ENCODE results near the gene DDIT4. TPM values are rescaled to one million over a fixed set of nuclear protein-coding genes. Genes with fewer than 3 reads are reported as not detected.
A peak's percentile ranks its signal among the peaks of the same experiment; 100 is the strongest.

The DDIT4 gene
- total and polyA plus RNA-seq, 9 of the 15 experiments (the other 6 are each of a cell fraction or from before 2014, with no cell fraction given), result 8.2 to 675 (median 159) TPM

GRCh38 chr10:72309290-72310240 lies 35.8 kb downstream of the DDIT4 start (continued):
- TF ChIP-seq, protein P1, sequence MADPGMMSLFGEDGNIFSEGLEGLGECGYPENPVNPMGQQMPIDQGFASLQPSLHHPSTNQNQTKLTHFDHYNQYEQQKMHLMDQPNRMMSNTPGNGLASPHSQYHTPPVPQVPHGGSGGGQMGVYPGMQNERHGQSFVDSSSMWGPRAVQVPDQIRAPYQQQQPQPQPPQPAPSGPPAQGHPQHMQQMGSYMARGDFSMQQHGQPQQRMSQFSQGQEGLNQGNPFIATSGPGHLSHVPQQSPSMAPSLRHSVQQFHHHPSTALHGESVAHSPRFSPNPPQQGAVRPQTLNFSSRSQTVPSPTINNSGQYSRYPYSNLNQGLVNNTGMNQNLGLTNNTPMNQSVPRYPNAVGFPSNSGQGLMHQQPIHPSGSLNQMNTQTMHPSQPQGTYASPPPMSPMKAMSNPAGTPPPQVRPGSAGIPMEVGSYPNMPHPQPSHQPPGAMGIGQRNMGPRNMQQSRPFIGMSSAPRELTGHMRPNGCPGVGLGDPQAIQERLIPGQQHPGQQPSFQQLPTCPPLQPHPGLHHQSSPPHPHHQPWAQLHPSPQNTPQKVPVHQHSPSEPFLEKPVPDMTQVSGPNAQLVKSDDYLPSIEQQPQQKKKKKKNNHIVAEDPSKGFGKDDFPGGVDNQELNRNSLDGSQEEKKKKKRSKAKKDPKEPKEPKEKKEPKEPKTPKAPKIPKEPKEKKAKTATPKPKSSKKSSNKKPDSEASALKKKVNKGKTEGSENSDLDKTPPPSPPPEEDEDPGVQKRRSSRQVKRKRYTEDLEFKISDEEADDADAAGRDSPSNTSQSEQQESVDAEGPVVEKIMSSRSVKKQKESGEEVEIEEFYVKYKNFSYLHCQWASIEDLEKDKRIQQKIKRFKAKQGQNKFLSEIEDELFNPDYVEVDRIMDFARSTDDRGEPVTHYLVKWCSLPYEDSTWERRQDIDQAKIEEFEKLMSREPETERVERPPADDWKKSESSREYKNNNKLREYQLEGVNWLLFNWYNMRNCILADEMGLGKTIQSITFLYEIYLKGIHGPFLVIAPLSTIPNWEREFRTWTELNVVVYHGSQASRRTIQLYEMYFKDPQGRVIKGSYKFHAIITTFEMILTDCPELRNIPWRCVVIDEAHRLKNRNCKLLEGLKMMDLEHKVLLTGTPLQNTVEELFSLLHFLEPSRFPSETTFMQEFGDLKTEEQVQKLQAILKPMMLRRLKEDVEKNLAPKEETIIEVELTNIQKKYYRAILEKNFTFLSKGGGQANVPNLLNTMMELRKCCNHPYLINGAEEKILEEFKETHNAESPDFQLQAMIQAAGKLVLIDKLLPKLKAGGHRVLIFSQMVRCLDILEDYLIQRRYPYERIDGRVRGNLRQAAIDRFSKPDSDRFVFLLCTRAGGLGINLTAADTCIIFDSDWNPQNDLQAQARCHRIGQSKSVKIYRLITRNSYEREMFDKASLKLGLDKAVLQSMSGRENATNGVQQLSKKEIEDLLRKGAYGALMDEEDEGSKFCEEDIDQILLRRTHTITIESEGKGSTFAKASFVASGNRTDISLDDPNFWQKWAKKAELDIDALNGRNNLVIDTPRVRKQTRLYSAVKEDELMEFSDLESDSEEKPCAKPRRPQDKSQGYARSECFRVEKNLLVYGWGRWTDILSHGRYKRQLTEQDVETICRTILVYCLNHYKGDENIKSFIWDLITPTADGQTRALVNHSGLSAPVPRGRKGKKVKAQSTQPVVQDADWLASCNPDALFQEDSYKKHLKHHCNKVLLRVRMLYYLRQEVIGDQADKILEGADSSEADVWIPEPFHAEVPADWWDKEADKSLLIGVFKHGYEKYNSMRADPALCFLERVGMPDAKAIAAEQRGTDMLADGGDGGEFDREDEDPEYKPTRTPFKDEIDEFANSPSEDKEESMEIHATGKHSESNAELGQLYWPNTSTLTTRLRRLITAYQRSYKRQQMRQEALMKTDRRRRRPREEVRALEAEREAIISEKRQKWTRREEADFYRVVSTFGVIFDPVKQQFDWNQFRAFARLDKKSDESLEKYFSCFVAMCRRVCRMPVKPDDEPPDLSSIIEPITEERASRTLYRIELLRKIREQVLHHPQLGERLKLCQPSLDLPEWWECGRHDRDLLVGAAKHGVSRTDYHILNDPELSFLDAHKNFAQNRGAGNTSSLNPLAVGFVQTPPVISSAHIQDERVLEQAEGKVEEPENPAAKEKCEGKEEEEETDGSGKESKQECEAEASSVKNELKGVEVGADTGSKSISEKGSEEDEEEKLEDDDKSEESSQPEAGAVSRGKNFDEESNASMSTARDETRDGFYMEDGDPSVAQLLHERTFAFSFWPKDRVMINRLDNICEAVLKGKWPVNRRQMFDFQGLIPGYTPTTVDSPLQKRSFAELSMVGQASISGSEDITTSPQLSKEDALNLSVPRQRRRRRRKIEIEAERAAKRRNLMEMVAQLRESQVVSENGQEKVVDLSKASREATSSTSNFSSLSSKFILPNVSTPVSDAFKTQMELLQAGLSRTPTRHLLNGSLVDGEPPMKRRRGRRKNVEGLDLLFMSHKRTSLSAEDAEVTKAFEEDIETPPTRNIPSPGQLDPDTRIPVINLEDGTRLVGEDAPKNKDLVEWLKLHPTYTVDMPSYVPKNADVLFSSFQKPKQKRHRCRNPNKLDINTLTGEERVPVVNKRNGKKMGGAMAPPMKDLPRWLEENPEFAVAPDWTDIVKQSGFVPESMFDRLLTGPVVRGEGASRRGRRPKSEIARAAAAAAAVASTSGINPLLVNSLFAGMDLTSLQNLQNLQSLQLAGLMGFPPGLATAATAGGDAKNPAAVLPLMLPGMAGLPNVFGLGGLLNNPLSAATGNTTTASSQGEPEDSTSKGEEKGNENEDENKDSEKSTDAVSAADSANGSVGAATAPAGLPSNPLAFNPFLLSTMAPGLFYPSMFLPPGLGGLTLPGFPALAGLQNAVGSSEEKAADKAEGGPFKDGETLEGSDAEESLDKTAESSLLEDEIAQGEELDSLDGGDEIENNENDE (IDR thresholded peaks at IDR 0.05; ENCODE audit: low read depth, low read length), result no peak
- TF ChIP-seq SMARCA4 (IDR thresholded peaks at IDR 0.05) (no peak), CREB1 (IDR thresholded peaks at IDR 0.05) (no peak), CREB1 (CRISPR knock-in tag; IDR thresholded peaks at IDR 0.05) (0 out of 2 replicates have a peak, but pooled peaks have one; percentile 30), ZBTB8A (IDR thresholded peaks at IDR 0.05; ENCODE audit: partially characterized antibody) (no peak), ZMIZ1 (IDR thresholded peaks at IDR 0.05; ENCODE audit: low read depth in 2 of 2, low read length in 2 of 2) (no peak), PHF21A (IDR thresholded peaks at IDR 0.05; ENCODE audit: borderline replicate concordance, low read depth) (no peak)
- TF ChIP-seq, protein P2, sequence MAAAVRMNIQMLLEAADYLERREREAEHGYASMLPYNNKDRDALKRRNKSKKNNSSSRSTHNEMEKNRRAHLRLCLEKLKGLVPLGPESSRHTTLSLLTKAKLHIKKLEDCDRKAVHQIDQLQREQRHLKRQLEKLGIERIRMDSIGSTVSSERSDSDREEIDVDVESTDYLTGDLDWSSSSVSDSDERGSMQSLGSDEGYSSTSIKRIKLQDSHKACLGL (CRISPR knock-in tag; IDR thresholded peaks at IDR 0.05; ENCODE audit: borderline replicate concordance, poor library complexity, severe bottlenecking), result no peak
- TF ChIP-seq, protein P3, sequence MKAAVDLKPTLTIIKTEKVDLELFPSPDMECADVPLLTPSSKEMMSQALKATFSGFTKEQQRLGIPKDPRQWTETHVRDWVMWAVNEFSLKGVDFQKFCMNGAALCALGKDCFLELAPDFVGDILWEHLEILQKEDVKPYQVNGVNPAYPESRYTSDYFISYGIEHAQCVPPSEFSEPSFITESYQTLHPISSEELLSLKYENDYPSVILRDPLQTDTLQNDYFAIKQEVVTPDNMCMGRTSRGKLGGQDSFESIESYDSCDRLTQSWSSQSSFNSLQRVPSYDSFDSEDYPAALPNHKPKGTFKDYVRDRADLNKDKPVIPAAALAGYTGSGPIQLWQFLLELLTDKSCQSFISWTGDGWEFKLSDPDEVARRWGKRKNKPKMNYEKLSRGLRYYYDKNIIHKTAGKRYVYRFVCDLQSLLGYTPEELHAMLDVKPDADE (conservative IDR thresholded peaks at IDR 0.05; ENCODE audit: control insufficient read depth, low read depth, low read length), result 0 out of 2 replicates have a peak, but pooled peaks have one; percentile 49
